LNCAP (cell line): ENCODE data around the gene CYGB.

Experiments used
- CTCF ChIP-seq: fragments of 450-650 bp; IDR thresholded peaks from 2 replicates; pipeline ENCODE4 v1.5.1; 2017; ENCODE audit warnings: mild to moderate bottlenecking

Gene CYGB

GRCh38 chr17:76581515-76581914 lies 44.0 kb upstream of the CYGB start:
- no peak for TF ChIP-seq CTCF

GRCh38 chr17:76579281-76579680 lies 41.8 kb upstream of the CYGB start:
- TF ChIP-seq CTCF = no peak

- TF ChIP-seq CTCF = no peak
Observed at GRCh38 chr17:76578376-76578775, 40.9 kb upstream of the CYGB start.

- no peak for TF ChIP-seq CTCF
Observed at GRCh38 chr17:76577876-76578275, 40.4 kb upstream of the CYGB start.

- no peak for TF ChIP-seq CTCF
Observed at GRCh38 chr17:76576189-76576588, 38.7 kb upstream of the CYGB start.

GRCh38 chr17:76575570-76575969 lies 38.1 kb upstream of the CYGB start:
- no peak for TF ChIP-seq CTCF

GRCh38 chr17:76574166-76574565 lies 36.7 kb upstream of the CYGB start:
- no peak for TF ChIP-seq CTCF

GRCh38 chr17:76573096-76573495 lies 35.6 kb upstream of the CYGB start:
- no peak for TF ChIP-seq CTCF
